Keratinocyte (primary cell): ENCODE results near the gene B4GALNT4.

Source experiments
- EZH2 ChIP-seq: IDR thresholded peaks from one replicate; pipeline ENCODE4 v1.6.1; 2012; ENCODE audit warnings: inconsistent platforms, mild to moderate bottlenecking, low read length, moderate library complexity
- TF ChIP-seq, protein P1 (sequence below), 3 experiments: IDR thresholded peaks in 1 of 3; conservative IDR thresholded peaks in 1 of 3; optimal IDR thresholded peaks in 1 of 3; 2 replicates in 2 of 3; 3 replicates in 1 of 3; pipeline versions ENCODE3 to v1.5.1; 2011; ENCODE audit warnings: low read length in 3 of 3, mild to moderate bottlenecking in 3 of 3, moderate library complexity in 2 of 3, control low read depth in 1 of 3, inconsistent platforms in 1 of 3; ENCODE audit not compliant: insufficient read depth in 2 of 3; ENCODE audit errors: extremely low read depth in 1 of 3

DNA sequence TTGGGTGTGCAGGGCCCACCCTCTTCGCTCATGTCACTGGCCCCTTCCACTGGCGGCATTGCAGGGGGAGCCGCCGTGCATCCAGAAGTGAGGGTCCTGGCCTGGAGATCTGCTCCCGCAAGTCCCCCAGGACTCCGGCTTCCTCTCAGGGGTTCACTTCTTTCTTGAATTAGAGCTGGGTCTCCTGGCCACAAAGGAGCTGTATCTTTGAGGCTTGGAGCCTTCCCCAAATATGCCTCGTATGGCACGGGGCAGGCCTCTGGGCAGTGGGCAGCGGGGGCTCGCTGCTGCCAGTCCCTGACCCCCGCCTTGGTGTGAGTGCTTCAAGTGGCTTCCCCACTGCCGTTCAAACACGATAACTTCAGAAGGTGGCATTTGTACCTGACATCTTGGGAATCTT is 41.3 kb upstream of the B4GALNT4 start:
- TF ChIP-seq, protein P1, sequence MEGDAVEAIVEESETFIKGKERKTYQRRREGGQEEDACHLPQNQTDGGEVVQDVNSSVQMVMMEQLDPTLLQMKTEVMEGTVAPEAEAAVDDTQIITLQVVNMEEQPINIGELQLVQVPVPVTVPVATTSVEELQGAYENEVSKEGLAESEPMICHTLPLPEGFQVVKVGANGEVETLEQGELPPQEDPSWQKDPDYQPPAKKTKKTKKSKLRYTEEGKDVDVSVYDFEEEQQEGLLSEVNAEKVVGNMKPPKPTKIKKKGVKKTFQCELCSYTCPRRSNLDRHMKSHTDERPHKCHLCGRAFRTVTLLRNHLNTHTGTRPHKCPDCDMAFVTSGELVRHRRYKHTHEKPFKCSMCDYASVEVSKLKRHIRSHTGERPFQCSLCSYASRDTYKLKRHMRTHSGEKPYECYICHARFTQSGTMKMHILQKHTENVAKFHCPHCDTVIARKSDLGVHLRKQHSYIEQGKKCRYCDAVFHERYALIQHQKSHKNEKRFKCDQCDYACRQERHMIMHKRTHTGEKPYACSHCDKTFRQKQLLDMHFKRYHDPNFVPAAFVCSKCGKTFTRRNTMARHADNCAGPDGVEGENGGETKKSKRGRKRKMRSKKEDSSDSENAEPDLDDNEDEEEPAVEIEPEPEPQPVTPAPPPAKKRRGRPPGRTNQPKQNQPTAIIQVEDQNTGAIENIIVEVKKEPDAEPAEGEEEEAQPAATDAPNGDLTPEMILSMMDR (optimal IDR thresholded peaks at IDR 0.05 in 1 of 3, IDR thresholded peaks at IDR 0.05 in 1 of 3, conservative IDR thresholded peaks at IDR 0.05 in 1 of 3; ENCODE audit: extremely low read depth in 1 of 3, insufficient read depth in 2 of 3, low read length in 3 of 3) = no peak
- no peak for TF ChIP-seq EZH2
